Lung (tissue), 12 donors: ENCODE results near the gene ARHGAP1. TPM values are rescaled to one million over a fixed set of nuclear protein-coding genes. Genes with fewer than 3 reads are reported as not detected.

Source experiments
- ATAC-seq: fragments of 200-7000 bp; cut with Tn5 transposase; one replicate; pipeline ENCODE4 v1.9.1; 2020; ENCODE audit warnings: moderate number of reproducible peaks; ENCODE audit not compliant: insufficient read depth, low FRiP score
- DNase-seq, 3 donors: peaks; one replicate each; pipeline ENCODE4 v3.0.0-alpha.2; 2013 to 2017
- H3K27ac ChIP-seq, 2 donors: one replicate each; pipeline ENCODE4 v1.5.1; 2013; ENCODE audit warnings: mild to moderate bottlenecking in 2 of 2, moderate library complexity in 2 of 2, control low read depth in 1 of 2, inconsistent platforms in 1 of 2, low read depth in 1 of 2, low read length in 1 of 2
- H3K27me3 ChIP-seq, 3 donors: one replicate each; pipeline ENCODE4 v1.5.1; 2013; ENCODE audit warnings: low read length in 2 of 3; ENCODE audit not compliant: control insufficient read depth in 3 of 3, insufficient read depth in 3 of 3
- H3K36me3 ChIP-seq, 4 donors: one replicate each; pipeline ENCODE4 v1.5.1; 2013; ENCODE audit warnings: low read length in 4 of 4, mild to moderate bottlenecking in 1 of 4, moderate library complexity in 1 of 4; ENCODE audit not compliant: control insufficient read depth in 4 of 4, insufficient read depth in 4 of 4
- H3K4me1 ChIP-seq, 5 donors: one replicate each; pipeline ENCODE4 v1.5.1; 2013; ENCODE audit warnings: low read length in 5 of 5, mild to moderate bottlenecking in 2 of 5, moderate library complexity in 1 of 5; ENCODE audit not compliant: control insufficient read depth in 5 of 5, insufficient read depth in 5 of 5
- H3K4me3 ChIP-seq: one replicate; pipeline ENCODE4 v1.5.1; 2013; ENCODE audit warnings: mild to moderate bottlenecking, control low read depth, moderate library complexity
- H3K9ac ChIP-seq, 2 donors: one replicate each; pipeline ENCODE4 v1.5.1; 2013; ENCODE audit warnings: low read length in 2 of 2, control low read depth in 1 of 2; ENCODE audit not compliant: insufficient read depth in 1 of 2
- H3K9me3 ChIP-seq, 4 donors: one replicate each; pipeline ENCODE4 v1.5.1; 2013; ENCODE audit warnings: low read length in 3 of 4, mild to moderate bottlenecking in 1 of 4, moderate library complexity in 1 of 4; ENCODE audit not compliant: control insufficient read depth in 4 of 4, insufficient read depth in 3 of 4
- WGBS, 2 donors: extraction: QIAGEN DNeasy Blood & Tissue Kit; methylation state at CpG; one replicate each; pipeline ENCODE4 v1.1.7; 2013; 5-methylcytosine and 5-hydroxymethylcytosine counted together
- polyA plus RNA-seq, 2 donors: library from polyadenylated mRNA; stranded (reverse); fragments of 200-250 nt; gene quantifications; one replicate each; pipeline ENCODE4 v1.2.1, GENCODE V29; 2013
- total RNA-seq, 2 donors: library from RNA; depleted of rRNA in 1 of 2; stranded (reverse); fragments of >200 nt in 1 of 2; gene quantifications; one replicate each; pipeline ENCODE4 v1.2.1, GENCODE V29; 2014 to 2021
- TF ChIP-seq, protein P1 (sequence below): IDR thresholded peaks from 2 replicates; pipeline ENCODE4 v1.5.1; 2012; ENCODE audit warnings: mild to moderate bottlenecking; ENCODE audit errors: control extremely low read depth, extremely low read depth
- donor health status: control.
- donor health status: control.
- donor health status: Bipolar disorder and iron deficiency.
- donor health status: healthy.
- donor health status: DM: yes; HTN: yes; CAD: no.

Gene ARHGAP1
- total and polyA plus RNA-seq, 4 donors = 23.3 to 87.9 (median 36.6) TPM

DNA sequence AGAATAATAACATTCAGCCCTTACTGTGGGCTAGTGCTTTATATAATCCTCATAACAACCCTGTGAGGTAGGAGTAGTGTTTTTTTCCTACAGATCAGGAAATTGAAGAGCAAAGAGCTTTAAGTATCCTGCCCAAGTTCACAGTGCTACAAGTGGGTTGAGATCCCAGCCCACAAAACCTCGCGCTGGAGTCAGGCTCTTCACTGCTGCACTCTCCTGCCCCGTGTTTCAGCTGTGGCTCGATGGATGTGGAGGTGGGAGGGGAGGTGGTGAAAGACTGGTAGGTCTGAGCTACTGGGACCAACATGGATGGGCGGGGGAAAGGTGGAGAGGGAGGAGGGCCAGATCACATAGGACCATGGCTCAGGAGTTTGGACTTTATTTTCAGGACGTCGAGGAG lies 6.5 kb upstream of the ARHGAP1 start:
- DNase-seq (no peak), ATAC-seq (no peak)
- Histone ChIP-seq H3K4me3 (no peak overlapping the region), H3K4me1 (peaks cover 0 to 3% (median under 1%) of the 10 kb centered on the region in 5 donors), H3K36me3 (peaks cover 24 to 37% (median 27%) of the 10 kb centered on the region in 4 donors), H3K9me3 (no peaks in the 10 kb centered on the region), H3K27me3 (no peaks in the 10 kb centered on the region), H3K27ac (no peak overlapping the region), H3K9ac (no peak overlapping the region)
- WGBS, 2 donors = 93 to 94% methylated on average over 7 of the region's 7 CpGs
- TF ChIP-seq, protein P1, sequence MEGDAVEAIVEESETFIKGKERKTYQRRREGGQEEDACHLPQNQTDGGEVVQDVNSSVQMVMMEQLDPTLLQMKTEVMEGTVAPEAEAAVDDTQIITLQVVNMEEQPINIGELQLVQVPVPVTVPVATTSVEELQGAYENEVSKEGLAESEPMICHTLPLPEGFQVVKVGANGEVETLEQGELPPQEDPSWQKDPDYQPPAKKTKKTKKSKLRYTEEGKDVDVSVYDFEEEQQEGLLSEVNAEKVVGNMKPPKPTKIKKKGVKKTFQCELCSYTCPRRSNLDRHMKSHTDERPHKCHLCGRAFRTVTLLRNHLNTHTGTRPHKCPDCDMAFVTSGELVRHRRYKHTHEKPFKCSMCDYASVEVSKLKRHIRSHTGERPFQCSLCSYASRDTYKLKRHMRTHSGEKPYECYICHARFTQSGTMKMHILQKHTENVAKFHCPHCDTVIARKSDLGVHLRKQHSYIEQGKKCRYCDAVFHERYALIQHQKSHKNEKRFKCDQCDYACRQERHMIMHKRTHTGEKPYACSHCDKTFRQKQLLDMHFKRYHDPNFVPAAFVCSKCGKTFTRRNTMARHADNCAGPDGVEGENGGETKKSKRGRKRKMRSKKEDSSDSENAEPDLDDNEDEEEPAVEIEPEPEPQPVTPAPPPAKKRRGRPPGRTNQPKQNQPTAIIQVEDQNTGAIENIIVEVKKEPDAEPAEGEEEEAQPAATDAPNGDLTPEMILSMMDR = no peak

DNA sequence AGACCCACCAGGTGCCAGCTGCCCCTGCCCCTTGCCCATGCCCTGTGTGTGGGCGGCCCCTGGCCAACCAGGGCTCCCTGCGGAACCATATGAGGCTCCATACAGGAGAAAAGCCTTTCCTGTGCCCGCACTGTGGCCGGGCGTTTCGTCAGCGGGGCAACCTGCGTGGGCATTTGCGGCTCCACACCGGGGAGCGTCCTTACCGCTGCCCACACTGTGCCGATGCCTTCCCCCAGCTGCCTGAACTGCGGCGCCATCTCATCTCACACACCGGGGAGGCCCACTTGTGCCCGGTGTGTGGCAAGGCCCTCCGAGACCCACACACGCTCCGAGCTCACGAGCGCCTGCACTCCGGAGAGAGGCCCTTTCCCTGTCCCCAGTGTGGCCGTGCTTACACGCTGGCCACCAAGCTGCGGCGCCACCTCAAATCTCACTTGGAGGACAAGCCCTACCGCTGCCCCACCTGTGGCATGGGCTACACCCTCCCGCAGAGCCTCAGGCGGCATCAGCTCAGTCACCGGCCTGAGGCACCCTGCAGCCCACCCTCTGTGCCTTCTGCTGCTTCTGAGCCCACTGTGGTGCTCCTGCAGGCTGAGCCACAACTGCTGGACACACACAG lies 4.8 kb upstream of the ARHGAP1 start:
- no peak overlapping the region for H3K27ac ChIP-seq
- peaks cover 0 to 7% (median 3%) of the 10 kb centered on the region in 5 donors for H3K4me1 ChIP-seq
- no peak overlapping the region for H3K4me3 ChIP-seq
- no peaks in the 10 kb centered on the region for H3K27me3 ChIP-seq
- ATAC-seq = no peak
- peaks cover 27 to 37% (median 29%) of the 10 kb centered on the region in 4 donors for H3K36me3 ChIP-seq
- H3K9ac ChIP-seq = no peak overlapping the region
- no peak for DNase-seq
- TF ChIP-seq, protein P1 = no peak
- 95 to 96% methylated on average over 31 of the region's 31 CpGs for WGBS, 2 donors
- no peaks in the 10 kb centered on the region for H3K9me3 ChIP-seq

DNA sequence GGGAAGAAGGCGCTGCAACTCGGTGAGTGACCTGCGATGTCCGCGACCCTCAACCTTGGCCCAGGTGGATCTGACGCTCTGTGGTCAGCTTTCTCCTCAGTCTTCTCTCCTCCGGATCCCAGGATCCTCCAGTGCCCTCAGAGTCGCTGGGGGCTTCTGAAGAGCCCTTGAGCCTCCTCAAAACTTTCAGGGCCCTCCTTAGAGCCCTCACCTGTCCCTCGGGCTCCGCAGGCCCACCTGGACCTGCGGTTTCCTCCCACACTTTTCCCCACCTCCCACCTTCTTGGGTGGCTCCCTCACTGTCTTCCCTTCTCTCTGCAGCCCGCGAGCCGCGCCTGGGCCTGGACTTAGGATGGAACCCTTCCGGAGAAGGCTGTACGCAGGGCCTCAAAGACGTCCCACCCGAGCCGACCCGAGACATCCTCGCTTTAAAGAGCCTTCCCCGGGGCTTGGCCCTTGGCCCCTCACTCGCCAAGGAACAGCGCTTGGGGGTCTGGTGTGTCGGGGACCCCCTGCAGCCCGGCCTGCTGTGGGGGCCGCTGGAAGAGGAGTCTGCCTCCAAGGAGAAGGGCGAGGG lies 747 bp upstream of the ARHGAP1 start:
- peak overlapping the region; percentile 70 to 93 for H3K27ac ChIP-seq
- peaks cover 24 to 37% (median 29%) of the 10 kb centered on the region in 4 donors for H3K36me3 ChIP-seq
- 1 to 2% methylated on average over 29 of the region's 29 CpGs for WGBS, 2 donors
- peak overlapping the region; percentile 58 to 84 for H3K9ac ChIP-seq
- ATAC-seq (no peak), DNase-seq (no peak)
- H3K4me1 ChIP-seq = peaks cover 0 to 18% (median 9%) of the 10 kb centered on the region in 5 donors
- peak overlapping the region; percentile 75 for H3K4me3 ChIP-seq
- TF ChIP-seq, protein P1 = no peak
- no peaks in the 10 kb centered on the region for H3K27me3 ChIP-seq
- no peaks in the 10 kb centered on the region for H3K9me3 ChIP-seq
